Body of pancreas (tissue), 4 donors: ENCODE results near the gene MOV10L1.

ENCODE experiments used
- CTCF ChIP-seq, 7 experiments: fragments of 450-650 bp in 4 of 7; fragments of 200-600 bp in 3 of 7; sonication (generic) in 3 of 7; IDR thresholded peaks; one replicate each; pipeline ENCODE4 v1.5.1; 2016 to 2019; ENCODE audit warnings: antibody characterized with exemption in 7 of 7
- POLR2A ChIP-seq, 3 donors: fragments of 450-650 bp; IDR thresholded peaks; one replicate each; pipeline ENCODE4 v1.6.1; 2016; ENCODE audit warnings: antibody characterized with exemption in 3 of 3, mild to moderate bottlenecking in 2 of 3

DNA sequence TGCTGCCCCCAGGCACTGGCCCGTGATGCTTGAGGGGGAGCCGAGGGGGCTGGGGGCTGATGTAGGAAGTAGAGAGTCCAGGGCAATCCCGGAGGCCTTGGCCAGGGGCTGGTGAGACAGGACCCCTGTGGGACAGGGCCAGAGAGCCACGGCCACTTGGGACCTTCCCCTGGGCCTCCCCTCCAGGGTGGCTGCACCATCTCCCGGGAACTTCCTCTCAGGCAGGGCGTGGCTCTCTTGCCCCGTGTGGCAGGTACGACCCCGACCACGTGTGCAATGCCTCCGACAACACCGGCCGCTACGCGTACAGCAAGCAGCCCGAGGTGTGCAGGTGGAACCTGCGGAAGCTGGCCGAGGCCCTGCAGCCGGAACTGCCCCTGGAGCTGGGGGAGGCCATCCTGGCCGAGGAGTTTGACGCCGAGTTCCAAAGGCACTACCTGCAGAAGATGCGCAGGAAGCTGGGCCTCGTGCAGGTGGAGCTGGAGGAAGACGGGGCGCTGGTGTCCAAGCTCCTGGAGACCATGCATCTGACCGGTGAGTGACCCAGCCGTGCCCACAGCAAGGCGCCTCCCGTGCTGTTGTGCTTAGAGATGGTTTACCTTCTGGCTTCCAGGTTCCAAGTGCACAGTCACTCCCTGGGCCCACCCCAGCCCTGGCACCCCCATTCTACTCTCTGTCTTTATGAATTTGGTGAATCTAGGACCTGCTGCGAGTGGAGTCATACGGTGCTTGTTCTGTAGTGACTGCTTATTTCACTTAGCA, 120.8 kb downstream of the MOV10L1 start:
- TF ChIP-seq CTCF (IDR thresholded peaks at IDR 0.05) (no peak), POLR2A (IDR thresholded peaks at IDR 0.05) (no peak)
